Caco-2 (cell line): ENCODE data around the gene ENDOV. TPM values are rescaled to one million over a fixed set of nuclear protein-coding genes. Genes with fewer than 3 reads are reported as not detected.

ENCODE experiments used
- BruUV-seq: library from RNA; stranded (reverse); fragments of 400-500 nt; replicated peaks from 2 replicates; lab custom pipeline; 2021; lab: Mats Ljungman, UMichigan
- CTCF ChIA-PET: fragments of 300-600 bp; sonication (Branson Sonifier 250); formaldehyde crosslinking; loops from one replicate; lab custom pipeline; 2022; ENCODE audit warnings: antibody characterized with exemption; lab: Charles Lee
- POLR2A ChIA-PET: fragments of 300-600 bp; sonication (Branson Sonifier 250); formaldehyde crosslinking; loops from one replicate; lab custom pipeline; 2022; ENCODE audit warnings: antibody characterized with exemption; lab: Charles Lee
- DNase-seq, 2 experiments: peaks; one replicate each; pipeline versions ENCODE4 v3.0.0 to v3.0.0-alpha.2; 2020 to 2022
- H3K27me3 ChIP-seq: replicated peaks from 2 replicates; pipeline ENCODE4 v1.6.0; 2011; ENCODE audit warnings: low read length; ENCODE audit not compliant: control insufficient read depth, insufficient read depth
- H3K36me3 ChIP-seq: 2 replicates; pipeline ENCODE4 v1.5.1; 2011; ENCODE audit warnings: low read length; ENCODE audit not compliant: control insufficient read depth, insufficient read depth
- H3K4me1 ChIP-seq: fragments of 250-450 bp; sonication (Bioruptor Pico); 2 replicates; pipeline ENCODE4 v1.5.1; 2020; ENCODE audit warnings: mild to moderate bottlenecking
- H3K4me3 ChIP-seq: 2 replicates; pipeline ENCODE4 v1.5.1; 2011; ENCODE audit warnings: low read depth, mild to moderate bottlenecking, control low read depth, low read length
- H3K9me3 ChIP-seq: fragments of 250-450 bp; sonication (Bioruptor Pico); 2 replicates; pipeline ENCODE4 v1.5.1; 2020; ENCODE audit warnings: mild to moderate bottlenecking, moderate library complexity
- H3K27ac Mint-ChIP-seq: one replicate; pipeline ENCODE4 v1.8.0; 2022; ENCODE audit warnings: mixed read lengths; ENCODE audit not compliant: unreplicated experiment
- H3K27me3 Mint-ChIP-seq: one replicate; pipeline ENCODE4 v1.8.0; 2022; ENCODE audit warnings: mixed read lengths; ENCODE audit not compliant: insufficient read depth, unreplicated experiment
- H3K36me3 Mint-ChIP-seq: one replicate; pipeline ENCODE4 v1.8.0; 2022; ENCODE audit warnings: mild to moderate bottlenecking, mixed read lengths; ENCODE audit not compliant: insufficient read depth, unreplicated experiment
- H3K4me1 Mint-ChIP-seq: one replicate; pipeline ENCODE4 v1.8.0; 2022; ENCODE audit warnings: low read depth, mixed read lengths; ENCODE audit not compliant: unreplicated experiment
- H3K4me3 Mint-ChIP-seq: one replicate; pipeline ENCODE4 v1.8.0; 2022; ENCODE audit warnings: mild to moderate bottlenecking, moderate library complexity, mixed read lengths; ENCODE audit not compliant: unreplicated experiment
- H3K9me3 Mint-ChIP-seq: one replicate; pipeline ENCODE4 v1.8.0; 2022; ENCODE audit warnings: mixed read lengths; ENCODE audit not compliant: unreplicated experiment
- CTCF ChIP-seq, 2 experiments: fragments of 200-600 bp in 1 of 2; IDR thresholded peaks; 1 replicate in 1 of 2; 2 replicates in 1 of 2; pipeline versions ENCODE4 v1.5.1 to v1.8.0; 2011 to 2022; ENCODE audit warnings: antibody characterized with exemption in 1 of 2, control low read depth in 1 of 2, inconsistent platforms in 1 of 2, low read depth in 1 of 2, low read length in 1 of 2, mild to moderate bottlenecking in 1 of 2, moderate library complexity in 1 of 2; ENCODE audit not compliant: insufficient read depth in 1 of 2, severe bottlenecking in 1 of 2, unreplicated experiment in 1 of 2
- intact Hi-C: fragments of 100-400 bp; cut with micrococcal nuclease; formaldehyde crosslinking; loops from one replicate; pipeline ENCODE4 v1.10.0; 2022; ENCODE audit not compliant: unreplicated experiment
- total RNA-seq: library from RNA; stranded (reverse); gene quantifications from 2 replicates; pipeline ENCODE4 v1.2.3, GENCODE V29; 2022

Gene ENDOV
- total RNA-seq, 1 experiment from 2014 or later, result 21.5 TPM

GRCh38 chr17:80382956-80383355 is 32.0 kb upstream of the ENDOV start:
- CTCF ChIA-PET, result no interaction called here
- Mint-ChIP-seq H3K27me3 (no peaks in the 10 kb centered on the region), H3K4me1 (no peaks in the 10 kb centered on the region), H3K27ac (no peak overlapping the region), H3K4me3 (no peak overlapping the region), H3K9me3 (no peaks in the 10 kb centered on the region), H3K36me3 (peaks cover 56% of the 10 kb centered on the region)
- DNase-seq, result peak in 1 of 2 experiments; percentile 2
- H3K9me3 ChIP-seq, result no peaks in the 10 kb centered on the region
- no TSS peak for BruUV-seq
- intact Hi-C loops, result no loop called here
- no peak overlapping the region for H3K4me3 ChIP-seq
- no peaks in the 10 kb centered on the region; the same call in 1 of the 2 replicates for H3K36me3 ChIP-seq
- no peak for TF ChIP-seq CTCF (IDR thresholded peaks at IDR 0.05; ENCODE audit: insufficient read depth in 1 of 2, low read depth in 1 of 2, low read length in 1 of 2, severe bottlenecking in 1 of 2, unreplicated experiment in 1 of 2)
- H3K4me1 ChIP-seq, result no peaks in the 10 kb centered on the region
- POLR2A ChIA-PET, result no interaction called here
- no peaks in the 10 kb centered on the region for H3K27me3 ChIP-seq

GRCh38 chr17:80384078-80384960 is 30.6 kb upstream of the ENDOV start:
- TF ChIP-seq CTCF (IDR thresholded peaks at IDR 0.05; ENCODE audit: insufficient read depth in 1 of 2, low read depth in 1 of 2, low read length in 1 of 2, severe bottlenecking in 1 of 2, unreplicated experiment in 1 of 2), result no peak
- ChIA-PET CTCF (no interaction called here), POLR2A (no interaction called here)
- no peaks in the 10 kb centered on the region for H3K4me1 ChIP-seq
- intact Hi-C loops, result no loop called here
- H3K4me3 ChIP-seq, result no peak overlapping the region
- H3K27me3 Mint-ChIP-seq, result no peaks in the 10 kb centered on the region
- H3K4me3 Mint-ChIP-seq, result no peak overlapping the region
- BruUV-seq, result no TSS peak
- DNase-seq, result peak in 1 of 2 experiments; percentile 25
- peaks cover 55% of the 10 kb centered on the region for H3K36me3 Mint-ChIP-seq
- H3K27ac Mint-ChIP-seq, result no peak overlapping the region
- no peaks in the 10 kb centered on the region for H3K4me1 Mint-ChIP-seq
- H3K36me3 ChIP-seq, result no peaks in the 10 kb centered on the region; the same call in 1 of the 2 replicates
- H3K27me3 ChIP-seq, result no peaks in the 10 kb centered on the region
- H3K9me3 ChIP-seq, result no peaks in the 10 kb centered on the region
- no peaks in the 10 kb centered on the region for H3K9me3 Mint-ChIP-seq

GRCh38 chr17:80385046-80385445 is 29.9 kb upstream of the ENDOV start:
- Mint-ChIP-seq H3K27me3 (no peaks in the 10 kb centered on the region), H3K9me3 (no peaks in the 10 kb centered on the region), H3K4me1 (no peaks in the 10 kb centered on the region), H3K4me3 (no peak overlapping the region), H3K27ac (no peak overlapping the region), H3K36me3 (peaks cover 62% of the 10 kb centered on the region)
- POLR2A ChIA-PET, result no interaction called here
- no TSS peak for BruUV-seq
- Histone ChIP-seq H3K4me3 (no peak overlapping the region), H3K4me1 (no peaks in the 10 kb centered on the region), H3K27me3 (no peaks in the 10 kb centered on the region), H3K36me3 (no peaks in the 10 kb centered on the region; the same call in 1 of the 2 replicates), H3K9me3 (no peaks in the 10 kb centered on the region)
- no peak for TF ChIP-seq CTCF (IDR thresholded peaks at IDR 0.05; ENCODE audit: insufficient read depth in 1 of 2, low read depth in 1 of 2, low read length in 1 of 2, severe bottlenecking in 1 of 2, unreplicated experiment in 1 of 2)
- DNase-seq, result no peak
- CTCF ChIA-PET, result no interaction called here
- intact Hi-C loops, result no loop called here
